ENCODE measurements around the gene PCDHGA2.

Gene PCDHGA2

DNA sequence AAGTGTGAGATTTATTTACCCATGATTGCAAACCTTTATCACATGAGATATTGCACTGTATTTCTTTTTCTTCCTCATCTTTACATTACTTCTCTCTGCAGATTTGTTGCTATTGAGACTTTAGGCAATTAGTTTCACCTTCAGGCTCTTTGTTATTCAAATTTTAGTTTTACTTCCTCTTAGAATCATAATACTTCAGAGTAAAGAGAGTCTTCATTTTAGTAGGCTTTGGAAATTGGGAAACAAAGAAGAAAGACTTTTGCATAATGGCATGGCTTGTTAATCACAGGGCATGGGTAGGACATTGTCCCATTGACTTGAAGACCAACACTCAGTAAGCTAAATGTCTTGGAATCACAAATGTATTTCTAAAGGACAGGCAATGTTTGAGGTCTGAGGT, 24.2 kb downstream of the PCDHGA2 start:
- TF ChIP-seq TAF1 (IDR thresholded peaks at IDR 0.05; ENCODE audit: borderline replicate concordance, insufficient read depth, low read length) (no peak), SIN3A (IDR thresholded peaks at IDR 0.05; ENCODE audit: borderline replicate concordance, insufficient read depth, low read length) (no peak), FOXP2 (optimal IDR thresholded peaks at IDR 0.05; ENCODE audit: borderline replicate concordance, extremely low read depth, extremely low read length, insufficient read depth) (no peak), POLR2AphosphoS5 (IDR thresholded peaks at IDR 0.05; ENCODE audit: low read depth, low read length) (no peak)
- TF ChIP-seq, protein P1, sequence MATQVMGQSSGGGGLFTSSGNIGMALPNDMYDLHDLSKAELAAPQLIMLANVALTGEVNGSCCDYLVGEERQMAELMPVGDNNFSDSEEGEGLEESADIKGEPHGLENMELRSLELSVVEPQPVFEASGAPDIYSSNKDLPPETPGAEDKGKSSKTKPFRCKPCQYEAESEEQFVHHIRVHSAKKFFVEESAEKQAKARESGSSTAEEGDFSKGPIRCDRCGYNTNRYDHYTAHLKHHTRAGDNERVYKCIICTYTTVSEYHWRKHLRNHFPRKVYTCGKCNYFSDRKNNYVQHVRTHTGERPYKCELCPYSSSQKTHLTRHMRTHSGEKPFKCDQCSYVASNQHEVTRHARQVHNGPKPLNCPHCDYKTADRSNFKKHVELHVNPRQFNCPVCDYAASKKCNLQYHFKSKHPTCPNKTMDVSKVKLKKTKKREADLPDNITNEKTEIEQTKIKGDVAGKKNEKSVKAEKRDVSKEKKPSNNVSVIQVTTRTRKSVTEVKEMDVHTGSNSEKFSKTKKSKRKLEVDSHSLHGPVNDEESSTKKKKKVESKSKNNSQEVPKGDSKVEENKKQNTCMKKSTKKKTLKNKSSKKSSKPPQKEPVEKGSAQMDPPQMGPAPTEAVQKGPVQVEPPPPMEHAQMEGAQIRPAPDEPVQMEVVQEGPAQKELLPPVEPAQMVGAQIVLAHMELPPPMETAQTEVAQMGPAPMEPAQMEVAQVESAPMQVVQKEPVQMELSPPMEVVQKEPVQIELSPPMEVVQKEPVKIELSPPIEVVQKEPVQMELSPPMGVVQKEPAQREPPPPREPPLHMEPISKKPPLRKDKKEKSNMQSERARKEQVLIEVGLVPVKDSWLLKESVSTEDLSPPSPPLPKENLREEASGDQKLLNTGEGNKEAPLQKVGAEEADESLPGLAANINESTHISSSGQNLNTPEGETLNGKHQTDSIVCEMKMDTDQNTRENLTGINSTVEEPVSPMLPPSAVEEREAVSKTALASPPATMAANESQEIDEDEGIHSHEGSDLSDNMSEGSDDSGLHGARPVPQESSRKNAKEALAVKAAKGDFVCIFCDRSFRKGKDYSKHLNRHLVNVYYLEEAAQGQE (IDR thresholded peaks at IDR 0.05; ENCODE audit: insufficient read depth in 1 of 2, low read depth in 2 of 2, low read length in 2 of 2) = no peak

- TF ChIP-seq TAF1 (IDR thresholded peaks at IDR 0.05; ENCODE audit: borderline replicate concordance, insufficient read depth, low read length) (no peak), POLR2AphosphoS5 (IDR thresholded peaks at IDR 0.05; ENCODE audit: low read depth, low read length) (no peak), SIN3A (IDR thresholded peaks at IDR 0.05; ENCODE audit: borderline replicate concordance, insufficient read depth, low read length) (no peak), FOXP2 (optimal IDR thresholded peaks at IDR 0.05; ENCODE audit: borderline replicate concordance, extremely low read depth, extremely low read length, insufficient read depth) (no peak)
- TF ChIP-seq, protein P1 (IDR thresholded peaks at IDR 0.05; ENCODE audit: insufficient read depth in 1 of 2, low read depth in 2 of 2, low read length in 2 of 2) = no peak
Measured at GRCh38 chr5:141363952-141364660, 25.5 kb downstream of the PCDHGA2 start, which contains the start of gene PCDHGA5. TSS of gene PCDHGA5 (plus strand) at chr5:141364162. CDS start at chr5:141364331, 169 bp downstream.

- TF ChIP-seq POLR2AphosphoS5 (IDR thresholded peaks at IDR 0.05; ENCODE audit: low read depth, low read length) = no peak
- TF ChIP-seq TAF1 (IDR thresholded peaks at IDR 0.05; ENCODE audit: borderline replicate concordance, insufficient read depth, low read length) = no peak
Measured at GRCh38 chr5:141366016-141366896, 27.7 kb downstream of the PCDHGA2 start.

DNA sequence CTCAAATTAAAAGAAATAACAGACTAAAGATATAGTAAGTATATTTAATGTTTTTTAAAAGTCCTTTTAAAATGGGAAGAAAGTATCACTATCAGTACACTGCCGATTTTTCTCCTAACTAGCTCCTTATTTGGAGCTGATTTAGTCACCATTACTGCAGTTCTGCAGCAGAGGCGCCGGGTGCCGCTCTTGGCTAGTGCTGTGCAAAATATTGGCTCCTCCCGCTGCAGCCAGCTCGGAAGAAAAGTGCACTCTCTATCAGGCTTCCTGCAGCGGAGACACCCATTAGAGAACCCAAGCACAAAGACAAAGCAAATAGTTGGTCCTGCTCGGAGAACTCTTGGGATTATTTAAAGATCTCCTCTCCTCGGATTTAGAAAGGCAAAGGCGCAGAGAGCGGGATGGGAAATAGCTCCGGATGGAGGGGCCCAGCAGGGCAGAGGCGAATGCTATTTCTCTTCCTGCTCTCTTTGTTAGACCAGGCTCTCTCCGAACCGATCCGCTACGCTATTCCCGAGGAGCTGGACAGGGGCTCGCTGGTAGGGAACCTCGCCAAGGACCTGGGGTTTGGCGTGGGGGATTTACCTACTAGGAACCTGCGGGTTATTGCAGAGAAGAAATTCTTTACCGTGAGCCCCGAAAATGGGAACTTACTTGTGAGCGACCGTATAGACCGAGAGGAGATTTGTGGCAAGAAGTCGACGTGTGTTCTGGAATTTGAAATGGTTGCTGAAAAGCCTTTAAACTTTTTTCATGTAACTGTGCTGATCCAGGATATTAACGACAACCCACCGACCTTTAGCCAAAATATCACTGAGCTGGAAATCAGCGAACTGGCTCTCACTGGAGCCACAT, 31.7 kb downstream of the PCDHGA2 start, which contains the start of gene PCDHGB3:
PCDHGB3 (plus strand) TSS at position 249 of the 855 bp plus-strand sequence; CDS start at position 402, 153 bp downstream.
- TF ChIP-seq, protein P1 (IDR thresholded peaks at IDR 0.05; ENCODE audit: insufficient read depth in 1 of 2, low read depth in 2 of 2, low read length in 2 of 2) = no peak
- no peak for TF ChIP-seq TAF1 (IDR thresholded peaks at IDR 0.05; ENCODE audit: borderline replicate concordance, insufficient read depth, low read length)
- TF ChIP-seq POLR2AphosphoS5 (IDR thresholded peaks at IDR 0.05; ENCODE audit: low read depth, low read length) = no peak
- TF ChIP-seq SIN3A (IDR thresholded peaks at IDR 0.05; ENCODE audit: borderline replicate concordance, insufficient read depth, low read length) = no peak
- no peak for TF ChIP-seq FOXP2 (optimal IDR thresholded peaks at IDR 0.05; ENCODE audit: borderline replicate concordance, extremely low read depth, extremely low read length, insufficient read depth)
